Activated CD4-positive, alpha-beta T cell treated with anti-CD3 and anti-CD28 coated beads for 4 hours (primary cell): ENCODE data around the gene FAM83F.

ENCODE experiments used
- DNase-seq, 2 donors: peaks; one replicate each; pipeline ENCODE4 v3.0.0-alpha.2; 2020

FAM83F gene

GRCh38 chr22:40076702-40077645 lies 82.2 kb downstream of the FAM83F start:
- DNase-seq = no peak

DNA sequence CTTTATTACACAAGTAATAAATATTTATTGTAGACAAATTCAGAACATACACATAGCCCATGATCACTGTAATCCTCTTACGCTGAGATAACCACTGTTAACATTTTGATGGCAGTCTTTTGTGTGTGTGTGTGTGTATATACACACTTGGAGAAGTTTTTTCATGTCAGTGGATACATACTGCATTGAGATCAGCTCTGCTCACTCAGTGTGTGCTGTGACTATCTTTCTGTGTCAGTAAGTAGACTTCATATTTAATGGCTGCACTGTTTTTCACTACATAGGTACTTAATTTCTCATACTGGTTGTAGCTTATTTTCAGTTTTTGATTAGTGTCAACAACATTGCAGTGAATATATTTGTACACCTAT lies 82.9 kb downstream of the FAM83F start:
- no peak for DNase-seq

DNA sequence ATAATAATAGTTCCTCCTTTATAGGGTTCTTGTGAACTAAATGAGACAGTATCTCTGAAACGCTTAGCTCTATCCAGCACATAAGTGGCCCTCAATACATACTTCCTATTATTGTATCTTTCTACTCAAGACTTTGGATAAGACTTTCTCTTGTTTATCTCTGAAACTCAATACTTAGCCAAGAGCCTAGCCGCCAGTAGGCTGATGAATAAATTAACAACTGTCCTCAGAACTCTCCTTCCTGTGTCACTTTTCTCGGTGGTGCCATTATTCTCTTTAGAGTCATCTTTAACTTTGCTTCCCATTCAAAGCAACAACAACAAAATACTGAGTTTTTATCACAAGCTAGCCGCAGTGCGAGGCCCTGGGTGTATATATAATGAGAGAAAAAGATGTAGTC lies 86.9 kb downstream of the FAM83F start:
- no peak for DNase-seq

DNA sequence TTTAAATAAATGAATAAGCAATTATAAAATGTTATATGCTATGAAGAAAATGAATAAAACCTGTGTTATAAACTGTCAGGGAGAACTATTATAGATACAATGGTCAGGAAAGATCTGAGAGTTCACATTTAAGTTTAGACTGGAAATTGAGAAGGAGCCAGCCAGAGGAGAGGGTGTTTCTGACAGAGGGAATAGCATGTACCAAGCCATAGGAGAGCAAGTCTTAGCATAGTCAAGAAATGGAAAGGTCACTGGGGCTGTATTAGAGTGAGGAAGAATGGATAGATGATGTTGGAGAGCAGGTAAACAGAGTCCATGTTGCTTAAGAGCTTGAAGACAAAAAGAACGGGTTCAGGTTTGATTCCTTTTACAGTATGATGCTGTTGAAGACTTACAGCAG lies 87.4 kb downstream of the FAM83F start:
- no peak for DNase-seq

DNA sequence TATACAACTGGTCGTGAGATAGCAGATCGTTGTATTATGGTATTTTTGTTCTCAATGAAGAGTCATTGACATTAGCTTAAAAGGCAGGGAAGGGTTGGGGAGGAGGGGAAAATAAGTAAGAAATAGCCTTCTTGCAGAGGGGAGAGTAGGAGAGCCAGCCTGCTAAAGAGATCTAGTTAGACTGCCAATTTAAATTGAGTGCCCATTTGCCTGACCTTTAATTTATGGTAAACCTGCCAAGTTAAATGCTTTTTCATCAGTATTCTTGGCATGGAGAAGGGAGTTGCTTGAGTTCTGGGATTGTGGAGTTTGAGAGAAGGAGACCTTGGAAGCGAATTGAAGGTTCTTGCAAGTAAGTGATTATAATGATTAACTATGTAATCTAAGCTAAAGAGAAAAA lies 89.0 kb downstream of the FAM83F start:
- no peak for DNase-seq

DNA sequence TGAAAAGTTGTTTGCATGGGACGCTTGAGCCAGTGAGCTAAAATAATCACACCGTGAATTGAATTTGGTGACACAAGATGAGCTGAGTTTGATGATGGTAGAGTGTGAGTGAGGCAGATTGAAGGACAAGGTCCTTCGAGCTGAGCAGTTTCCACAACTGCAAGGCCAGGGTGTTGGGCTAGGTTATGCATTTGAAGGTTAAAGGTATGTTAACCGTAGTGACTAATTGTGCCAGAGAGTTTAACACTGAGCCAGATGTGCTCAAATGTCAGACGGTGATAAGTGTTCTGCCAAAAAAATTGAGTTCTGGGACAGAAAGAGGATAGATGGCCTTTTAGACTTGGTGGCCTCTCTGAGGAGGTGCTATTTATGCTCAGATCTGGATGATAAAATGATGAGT lies 89.5 kb downstream of the FAM83F start:
- DNase-seq = no peak

DNA sequence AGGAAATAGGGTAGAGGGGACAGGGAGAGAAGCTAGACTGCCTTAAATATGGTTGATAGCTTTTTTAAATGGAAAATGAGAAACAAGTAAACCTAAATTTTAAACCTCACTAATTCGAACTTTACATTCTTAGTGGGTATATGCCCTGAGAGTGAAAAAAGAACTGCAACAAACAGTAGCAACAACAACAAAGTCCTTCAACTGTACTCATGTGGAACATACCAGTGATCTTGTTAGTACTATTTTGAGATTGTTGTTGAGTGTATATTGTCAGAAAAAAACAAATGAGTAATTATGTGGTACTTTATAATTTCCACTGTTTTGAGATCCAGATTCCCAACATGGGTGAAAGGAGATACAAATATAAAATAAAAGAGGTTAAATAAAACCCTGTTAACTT lies 94.1 kb downstream of the FAM83F start:
- no peak for DNase-seq
